ENCODE data around the gene SCNN1B.
"Not testable (repeated sequence)": the region's sequence is repeated elsewhere in the genome, so short reads cannot be mapped to it uniquely, and the experiment has no call there.

SCNN1B gene

GRCh38 chr16:23380501-23380951 lies 78.4 kb downstream of the SCNN1B start:
- DNase-seq (ENCODE audit: low read depth in 2 of 2) = no peak

- not testable (repeated sequence) for DNase-seq (ENCODE audit: low read depth in 2 of 2)
These were observed 79.6 kb downstream of the SCNN1B start for GRCh38 chr16:23381702-23382101.

- DNase-seq (ENCODE audit: low read depth in 2 of 2) = no peak
These were observed 80.2 kb downstream of the SCNN1B start for GRCh38 chr16:23382279-23382678.

- DNase-seq (ENCODE audit: low read depth in 2 of 2) = no peak
These were observed 81.8 kb downstream of the SCNN1B start for GRCh38 chr16:23383881-23384280.

- no peak for DNase-seq (ENCODE audit: low read depth in 2 of 2)
These were observed 82.8 kb downstream of the SCNN1B start for GRCh38 chr16:23384878-23385277.

GRCh38 chr16:23385441-23385840 lies 83.3 kb downstream of the SCNN1B start:
- DNase-seq (ENCODE audit: low read depth in 2 of 2) = no peak

- DNase-seq (ENCODE audit: low read depth in 2 of 2) = no peak
These were observed 85.6 kb downstream of the SCNN1B start for GRCh38 chr16:23387666-23388065.

- no peak for DNase-seq (ENCODE audit: low read depth in 2 of 2)
These were observed 86.7 kb downstream of the SCNN1B start for GRCh38 chr16:23388786-23389185.

GRCh38 chr16:23389201-23389600 lies 87.1 kb downstream of the SCNN1B start:
- no peak for DNase-seq (ENCODE audit: low read depth in 2 of 2)

- not testable (repeated sequence) for DNase-seq (ENCODE audit: low read depth in 2 of 2)
These were observed 87.8 kb downstream of the SCNN1B start for GRCh38 chr16:23389936-23390335.

GRCh38 chr16:23391381-23392222 lies 89.5 kb downstream of the SCNN1B start:
- DNase-seq (ENCODE audit: low read depth in 2 of 2) = no peak

- no peak for DNase-seq (ENCODE audit: low read depth in 2 of 2)
These were observed 90.1 kb downstream of the SCNN1B start for GRCh38 chr16:23392223-23392600.

- no peak for DNase-seq (ENCODE audit: low read depth in 2 of 2)
These were observed 92.2 kb downstream of the SCNN1B start for GRCh38 chr16:23394141-23394831.

- no peak for DNase-seq (ENCODE audit: low read depth in 2 of 2)
These were observed 93.6 kb downstream of the SCNN1B start for GRCh38 chr16:23395732-23396131.

GRCh38 chr16:23397464-23397863 lies 95.4 kb downstream of the SCNN1B start:
- DNase-seq (ENCODE audit: low read depth in 2 of 2) = no peak

GRCh38 chr16:23398987-23399805 lies 97.1 kb downstream of the SCNN1B start:
- no peak for DNase-seq (ENCODE audit: low read depth in 2 of 2)

GRCh38 chr16:23400447-23400846 lies 98.3 kb downstream of the SCNN1B start:
- DNase-seq (ENCODE audit: low read depth in 2 of 2) = not testable (repeated sequence)

GRCh38 chr16:23401139-23401538 lies 99.0 kb downstream of the SCNN1B start:
- DNase-seq (ENCODE audit: low read depth in 2 of 2) = no peak

GRCh38 chr16:23402100-23402499 lies 100.0 kb downstream of the SCNN1B start:
- no peak for DNase-seq (ENCODE audit: low read depth in 2 of 2)

- DNase-seq (ENCODE audit: low read depth in 2 of 2) = no peak
These were observed 101.4 kb downstream of the SCNN1B start for GRCh38 chr16:23403547-23403946.

GRCh38 chr16:23406024-23406423 lies 103.9 kb downstream of the SCNN1B start:
- DNase-seq (ENCODE audit: low read depth in 2 of 2) = no peak

GRCh38 chr16:23406546-23407240 lies 104.6 kb downstream of the SCNN1B start:
- no peak for DNase-seq (ENCODE audit: low read depth in 2 of 2)
